ENCODE measurements around the gene PPP1R3A.

DNA sequence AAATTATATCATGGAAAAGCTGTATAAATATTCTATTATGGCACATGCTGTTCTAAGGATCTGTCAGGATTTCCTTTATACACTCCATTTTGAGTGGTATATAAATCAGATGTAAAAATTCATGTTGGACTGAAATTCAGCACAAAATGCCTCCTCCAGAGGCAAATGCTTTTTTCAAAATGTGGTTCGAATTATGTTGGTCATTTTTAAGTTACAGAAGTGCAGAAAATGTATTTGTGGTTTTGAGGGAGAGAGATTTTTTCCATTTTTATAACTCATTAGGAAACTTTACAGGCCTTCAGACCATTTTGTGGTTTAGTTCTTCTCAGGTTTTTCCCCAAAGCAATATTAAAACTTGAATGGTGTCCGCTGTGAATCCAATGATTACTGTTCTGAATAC is 2.9 kb downstream of the PPP1R3A start:
- TF ChIP-seq, protein P1, sequence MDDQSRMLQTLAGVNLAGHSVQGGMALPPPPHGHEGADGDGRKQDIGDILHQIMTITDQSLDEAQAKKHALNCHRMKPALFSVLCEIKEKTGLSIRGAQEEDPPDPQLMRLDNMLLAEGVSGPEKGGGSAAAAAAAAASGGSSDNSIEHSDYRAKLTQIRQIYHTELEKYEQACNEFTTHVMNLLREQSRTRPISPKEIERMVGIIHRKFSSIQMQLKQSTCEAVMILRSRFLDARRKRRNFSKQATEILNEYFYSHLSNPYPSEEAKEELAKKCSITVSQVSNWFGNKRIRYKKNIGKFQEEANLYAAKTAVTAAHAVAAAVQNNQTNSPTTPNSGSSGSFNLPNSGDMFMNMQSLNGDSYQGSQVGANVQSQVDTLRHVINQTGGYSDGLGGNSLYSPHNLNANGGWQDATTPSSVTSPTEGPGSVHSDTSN (IDR thresholded peaks at IDR 0.05; ENCODE audit: insufficient replicate concordance, low read depth, low read length) = no peak
- no peak for TF ChIP-seq SIN3A (IDR thresholded peaks at IDR 0.05; ENCODE audit: low read depth, low read length)
- TF ChIP-seq POLR2A (IDR thresholded peaks at IDR 0.05; ENCODE audit: low read depth, low read length) = no peak
- no peak for TF ChIP-seq POLR2AphosphoS5 (IDR thresholded peaks at IDR 0.05; ENCODE audit: low read length)
- TF ChIP-seq, protein P2, sequence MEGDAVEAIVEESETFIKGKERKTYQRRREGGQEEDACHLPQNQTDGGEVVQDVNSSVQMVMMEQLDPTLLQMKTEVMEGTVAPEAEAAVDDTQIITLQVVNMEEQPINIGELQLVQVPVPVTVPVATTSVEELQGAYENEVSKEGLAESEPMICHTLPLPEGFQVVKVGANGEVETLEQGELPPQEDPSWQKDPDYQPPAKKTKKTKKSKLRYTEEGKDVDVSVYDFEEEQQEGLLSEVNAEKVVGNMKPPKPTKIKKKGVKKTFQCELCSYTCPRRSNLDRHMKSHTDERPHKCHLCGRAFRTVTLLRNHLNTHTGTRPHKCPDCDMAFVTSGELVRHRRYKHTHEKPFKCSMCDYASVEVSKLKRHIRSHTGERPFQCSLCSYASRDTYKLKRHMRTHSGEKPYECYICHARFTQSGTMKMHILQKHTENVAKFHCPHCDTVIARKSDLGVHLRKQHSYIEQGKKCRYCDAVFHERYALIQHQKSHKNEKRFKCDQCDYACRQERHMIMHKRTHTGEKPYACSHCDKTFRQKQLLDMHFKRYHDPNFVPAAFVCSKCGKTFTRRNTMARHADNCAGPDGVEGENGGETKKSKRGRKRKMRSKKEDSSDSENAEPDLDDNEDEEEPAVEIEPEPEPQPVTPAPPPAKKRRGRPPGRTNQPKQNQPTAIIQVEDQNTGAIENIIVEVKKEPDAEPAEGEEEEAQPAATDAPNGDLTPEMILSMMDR (IDR thresholded peaks at IDR 0.05 in 2 of 3, conservative IDR thresholded peaks at IDR 0.05 in 1 of 3; ENCODE audit: control insufficient read depth in 2 of 3, extremely low read depth in 1 of 3, insufficient read depth in 1 of 3, low read depth in 3 of 3, low read length in 3 of 3) = no peak
